ENCODE results near the gene TEX36.
"Not testable (repeated sequence)": the region's sequence is repeated elsewhere in the genome, so short reads cannot be mapped to it uniquely, and the experiment has no call there.

Gene TEX36

DNA sequence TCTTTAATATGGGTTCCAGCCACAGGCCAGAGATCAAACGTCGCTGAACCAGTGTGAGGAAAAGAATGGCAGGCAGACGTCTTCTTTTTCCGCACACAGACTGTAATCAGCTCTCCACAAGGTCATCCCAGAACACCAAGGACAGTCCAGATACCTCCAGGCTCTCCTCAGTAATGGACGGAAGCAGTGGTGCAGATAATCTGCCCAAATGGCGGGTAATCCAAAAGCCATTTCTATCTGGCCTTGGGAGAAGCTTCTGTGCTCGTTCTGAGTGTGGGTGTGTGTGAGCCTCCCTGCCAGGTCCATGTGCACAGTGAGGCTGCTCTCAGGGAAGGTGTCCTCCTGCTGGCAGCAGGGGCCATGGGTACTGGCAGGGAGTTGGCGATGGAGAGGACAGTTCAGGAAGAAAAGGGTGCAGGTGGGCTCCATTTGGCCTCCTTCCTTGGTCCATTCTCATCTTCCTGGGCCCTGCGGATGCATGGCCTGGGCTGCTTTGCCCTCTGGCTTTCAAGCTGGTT, 15.6 kb upstream of the TEX36 start:
- FAIRE-seq, result no peak
- DNase-seq (ENCODE audit: insufficient read length, low spot score), result no peak
- TF ChIP-seq CTCF (IDR thresholded peaks at IDR 0.05; ENCODE audit: insufficient read depth, missing control alignments), result no peak

- FAIRE-seq; DNase-seq (ENCODE audit: insufficient read length, low spot score): not testable (repeated sequence)
Observed at GRCh38 chr10:125696884-125697283, 13.9 kb upstream of the TEX36 start.

DNA sequence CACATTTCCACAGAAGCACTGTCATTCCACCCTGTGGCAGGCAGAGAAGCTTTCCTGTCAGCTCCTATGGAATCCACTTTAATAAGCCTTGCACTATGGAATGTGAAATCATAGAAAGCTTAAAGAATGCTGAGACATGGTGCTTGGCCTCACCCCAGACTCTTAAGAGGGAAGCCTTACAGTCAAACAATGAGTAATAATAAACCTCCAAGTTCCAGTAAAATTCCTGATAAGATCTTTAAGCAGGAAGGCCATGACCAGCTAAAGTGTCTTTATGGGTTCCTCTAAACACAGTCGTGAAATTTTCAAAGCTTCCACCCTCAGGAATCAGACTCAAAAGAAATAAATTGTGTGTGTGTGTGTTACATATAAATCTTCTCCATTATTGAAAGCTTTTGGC, 11.9 kb upstream of the TEX36 start:
- DNase-seq (ENCODE audit: insufficient read length, low spot score) (no peak), FAIRE-seq (no peak)
- TF ChIP-seq CTCF (IDR thresholded peaks at IDR 0.05; ENCODE audit: insufficient read depth, missing control alignments), result no peak

GRCh38 chr10:125693524-125693847, 10.5 kb upstream of the TEX36 start:
- FAIRE-seq (no peak), DNase-seq (ENCODE audit: insufficient read length, low spot score) (no peak)
- no peak for TF ChIP-seq CTCF (IDR thresholded peaks at IDR 0.05; ENCODE audit: insufficient read depth, missing control alignments)

DNA sequence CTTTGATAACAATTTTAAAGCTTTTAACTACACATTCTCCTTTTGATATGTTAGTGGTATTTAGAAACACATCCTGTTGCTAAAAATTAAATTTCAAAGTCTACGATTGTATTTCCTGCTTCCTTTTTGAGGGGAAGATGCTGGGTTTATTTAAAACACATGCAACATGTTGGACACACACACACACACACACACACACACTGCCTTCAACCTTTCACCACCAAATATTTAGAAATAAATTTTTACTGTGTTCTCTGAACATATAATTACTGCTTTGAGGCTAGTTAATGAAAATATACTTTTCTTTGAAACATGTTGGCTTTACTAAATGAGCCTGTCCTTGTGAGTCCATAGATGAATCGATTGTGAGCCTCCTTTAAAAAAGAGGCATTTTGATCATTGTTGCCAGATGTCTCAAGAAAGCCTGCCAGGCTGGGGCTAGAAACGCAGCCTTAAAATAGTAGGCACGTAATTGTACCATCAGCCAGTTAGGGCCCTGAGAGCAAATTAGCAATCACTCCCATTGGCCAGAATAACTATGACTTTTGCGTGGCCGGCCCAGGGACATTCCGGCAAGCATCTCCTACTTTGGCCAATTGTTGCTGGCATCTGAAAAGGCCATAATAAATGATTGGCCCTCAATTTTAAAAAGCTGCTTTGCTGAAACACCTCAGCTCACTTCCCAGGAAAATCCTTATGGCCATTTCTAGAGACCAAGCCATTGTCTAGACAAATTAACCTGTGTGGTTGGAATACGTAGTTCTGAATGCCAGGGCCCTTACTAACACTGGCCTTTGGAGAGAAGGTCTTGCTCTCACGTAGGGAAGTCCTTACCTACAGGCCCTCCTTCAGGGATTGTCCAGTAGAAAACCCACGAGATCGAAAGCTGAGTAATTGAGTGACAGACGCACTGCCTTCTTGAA, 9.9 kb upstream of the TEX36 start:
- FAIRE-seq, result no peak
- no peak for TF ChIP-seq CTCF (IDR thresholded peaks at IDR 0.05; ENCODE audit: insufficient read depth, missing control alignments)

DNA sequence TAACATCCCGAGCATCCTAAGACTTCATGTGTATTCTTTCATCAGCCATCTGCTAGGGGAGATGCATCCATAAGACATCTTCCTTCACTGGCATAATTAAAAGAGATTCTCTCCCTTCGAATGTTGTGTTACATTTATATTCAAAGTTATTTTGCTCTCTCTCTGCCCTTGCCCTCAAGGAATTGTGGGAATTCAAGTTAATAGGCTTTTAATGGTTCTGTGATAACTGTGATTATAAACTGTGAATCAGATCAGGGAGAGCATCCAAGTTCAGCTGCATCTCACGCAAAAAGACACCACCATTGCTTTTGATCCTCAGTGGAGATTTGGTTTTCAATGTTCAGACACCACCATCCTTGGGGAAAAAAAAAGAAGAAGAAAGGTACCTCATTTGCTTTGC, 9.2 kb upstream of the TEX36 start:
- TF ChIP-seq CTCF (IDR thresholded peaks at IDR 0.05; ENCODE audit: insufficient read depth, missing control alignments), result no peak
- DNase-seq (ENCODE audit: insufficient read length, low spot score) (no peak), FAIRE-seq (no peak)

More for the DNA sequence above, 9.9 kb upstream of the TEX36 start:
- DNase-seq (ENCODE audit: insufficient read length, low spot score), result no peak

DNA sequence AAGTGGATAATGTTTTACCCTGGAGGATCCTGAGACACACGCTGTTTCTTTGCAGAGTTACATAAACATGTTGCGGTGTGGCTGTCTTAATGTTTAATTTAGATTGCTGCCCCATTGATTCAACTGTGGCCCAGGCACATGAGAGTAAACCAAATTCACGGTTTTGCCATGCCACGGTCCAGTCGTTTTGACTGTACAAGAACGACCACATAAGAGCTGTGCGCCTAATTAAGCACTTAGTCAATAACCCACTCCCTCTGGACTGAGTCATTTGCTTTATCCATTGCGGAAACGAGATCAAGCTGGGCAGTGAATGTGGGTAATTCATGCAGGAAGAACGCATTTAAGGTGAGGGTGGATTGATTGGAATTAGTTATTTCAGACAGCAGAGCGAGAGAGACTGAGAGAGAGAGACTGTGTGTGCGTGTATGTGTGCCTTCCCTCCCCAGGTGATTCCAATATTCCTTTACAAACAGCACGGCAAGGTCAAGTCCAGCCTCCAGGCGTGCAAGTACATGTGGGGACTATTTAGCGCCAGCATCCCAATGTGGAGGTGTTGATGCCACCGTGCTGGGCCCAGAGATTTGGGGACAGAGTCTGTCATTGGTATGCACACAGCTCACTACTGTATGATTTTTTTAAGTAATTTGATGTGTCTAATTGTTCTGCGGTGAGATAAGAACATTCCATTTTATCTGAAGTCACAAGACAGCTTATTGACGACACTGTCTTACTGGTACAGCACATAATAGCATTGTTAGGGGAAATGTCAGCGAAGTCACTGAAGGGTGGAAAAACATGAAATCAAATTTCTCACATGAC, 8.4 kb upstream of the TEX36 start:
- no peak for FAIRE-seq
- DNase-seq (ENCODE audit: insufficient read length, low spot score), result no peak
- no peak for TF ChIP-seq CTCF (IDR thresholded peaks at IDR 0.05; ENCODE audit: insufficient read depth, missing control alignments)

Measured in D721Med (cell line).